Measurements from ENCODE around the gene ANXA11.

DNA sequence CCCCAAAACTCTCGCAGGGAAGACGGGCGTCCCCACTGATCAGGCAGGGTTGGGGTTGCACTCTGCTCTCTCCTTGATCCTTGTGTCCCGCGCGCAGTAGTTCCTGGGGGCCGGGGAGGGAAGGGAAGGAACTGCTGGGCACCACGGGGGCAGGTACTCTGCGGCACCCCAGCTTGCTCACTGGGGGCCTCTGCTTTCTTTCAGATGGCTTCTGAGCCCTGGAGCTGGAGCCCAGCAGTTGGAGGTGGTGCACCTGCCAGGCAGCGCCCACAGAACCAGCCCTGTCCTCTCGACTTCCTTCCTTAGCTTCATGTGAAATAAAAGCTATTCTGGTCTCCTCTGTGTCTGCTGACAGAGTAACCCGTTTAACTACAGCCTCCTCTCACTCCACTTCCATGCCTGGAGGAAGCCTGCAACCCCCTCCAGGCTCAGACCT lies 60.6 kb downstream of the ANXA11 start:
- TF ChIP-seq, protein P1, sequence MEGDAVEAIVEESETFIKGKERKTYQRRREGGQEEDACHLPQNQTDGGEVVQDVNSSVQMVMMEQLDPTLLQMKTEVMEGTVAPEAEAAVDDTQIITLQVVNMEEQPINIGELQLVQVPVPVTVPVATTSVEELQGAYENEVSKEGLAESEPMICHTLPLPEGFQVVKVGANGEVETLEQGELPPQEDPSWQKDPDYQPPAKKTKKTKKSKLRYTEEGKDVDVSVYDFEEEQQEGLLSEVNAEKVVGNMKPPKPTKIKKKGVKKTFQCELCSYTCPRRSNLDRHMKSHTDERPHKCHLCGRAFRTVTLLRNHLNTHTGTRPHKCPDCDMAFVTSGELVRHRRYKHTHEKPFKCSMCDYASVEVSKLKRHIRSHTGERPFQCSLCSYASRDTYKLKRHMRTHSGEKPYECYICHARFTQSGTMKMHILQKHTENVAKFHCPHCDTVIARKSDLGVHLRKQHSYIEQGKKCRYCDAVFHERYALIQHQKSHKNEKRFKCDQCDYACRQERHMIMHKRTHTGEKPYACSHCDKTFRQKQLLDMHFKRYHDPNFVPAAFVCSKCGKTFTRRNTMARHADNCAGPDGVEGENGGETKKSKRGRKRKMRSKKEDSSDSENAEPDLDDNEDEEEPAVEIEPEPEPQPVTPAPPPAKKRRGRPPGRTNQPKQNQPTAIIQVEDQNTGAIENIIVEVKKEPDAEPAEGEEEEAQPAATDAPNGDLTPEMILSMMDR (IDR thresholded peaks at IDR 0.05; ENCODE audit: borderline replicate concordance, extremely low read depth, low read length, poor library complexity, severe bottlenecking), result no peak
- TF ChIP-seq EZH2 (IDR thresholded peaks at IDR 0.05; ENCODE audit: borderline replicate concordance, low read depth, low read length, severe bottlenecking), result no peak

Data from DND-41 (cell line).